K562 (cell line): Measurements from ENCODE around the gene MVP. TPM values are rescaled to one million over a fixed set of nuclear protein-coding genes. Genes with fewer than 3 reads are reported as not detected.

Experiments
- ATF4 ChIP-seq: fragments of 450-650 bp; formaldehyde crosslinking; IDR thresholded peaks from 2 replicates; pipeline ENCODE4 v1.4.0; 2022; ENCODE audit warnings: mild to moderate bottlenecking, moderate library complexity
- BCL6 ChIP-seq: fragments of 250-450 bp; sonication (Bioruptor Pico); IDR thresholded peaks from 2 replicates; pipeline ENCODE4 v1.4.0; 2020
- CBX5 ChIP-seq: IDR thresholded peaks from 2 replicates; pipeline ENCODE4 v1.6.1; 2014; ENCODE audit warnings: low read depth, borderline replicate concordance
- CXXC5 ChIP-seq: fragments of 250-450 bp; sonication (Bioruptor Pico); IDR thresholded peaks from 2 replicates; pipeline ENCODE4 v1.8.0; 2022; ENCODE audit warnings: inconsistent platforms, mild to moderate bottlenecking, moderate library complexity
- E2F6 ChIP-seq, 2 experiments: IDR thresholded peaks; 2 replicates each; pipeline ENCODE4 v1.6.1; 2011; ENCODE audit warnings: borderline replicate concordance in 1 of 2, control low read depth in 1 of 2, low read depth in 1 of 2, low read length in 1 of 2, mild to moderate bottlenecking in 1 of 2, mixed read lengths in 1 of 2, moderate library complexity in 1 of 2; ENCODE audit not compliant: insufficient read depth in 1 of 2, insufficient read length in 1 of 2, poor library complexity in 1 of 2, severe bottlenecking in 1 of 2; ENCODE audit errors: extremely low read depth in 1 of 2
- GABPB1 ChIP-seq: sonication (generic); formaldehyde crosslinking; IDR thresholded peaks from 2 replicates; pipeline ENCODE4 v1.8.0; 2022; ENCODE audit warnings: mild to moderate bottlenecking, missing genetic modification reagents
- GABPB2 ChIP-seq: fragments of 250-450 bp; sonication (Bioruptor Pico); conservative IDR thresholded peaks from 2 replicates; pipeline ENCODE4 v1.5.1; 2021; ENCODE audit warnings: mild to moderate bottlenecking
- GATA2 ChIP-seq: sonication (generic); formaldehyde crosslinking; IDR thresholded peaks from 2 replicates; pipeline ENCODE4 v1.4.0; 2020; ENCODE audit warnings: mild to moderate bottlenecking, missing genetic modification reagents
- HIVEP1 ChIP-seq: fragments of 250-450 bp; sonication (Bioruptor Pico); IDR thresholded peaks from 2 replicates; pipeline ENCODE4 v1.4.0; 2020; ENCODE audit warnings: mild to moderate bottlenecking
- MAFG ChIP-seq: fragments of 450-650 bp; conservative IDR thresholded peaks from 2 replicates; pipeline ENCODE4 v1.6.1; 2016; ENCODE audit warnings: missing genetic modification characterization, missing compliant biosample characterization
- MLLT1 ChIP-seq, 2 experiments: fragments of 450-650 bp; IDR thresholded peaks; 2 replicates each; pipeline ENCODE4 v1.6.1; 2016
- NFE2L1 ChIP-seq: fragments of 450-650 bp; IDR thresholded peaks from 2 replicates; pipeline ENCODE4 v1.6.1; 2016; ENCODE audit warnings: missing genetic modification characterization, low read depth, mild to moderate bottlenecking, missing compliant biosample characterization, moderate library complexity, borderline replicate concordance
- PHB2 ChIP-seq: fragments of 450-650 bp; IDR thresholded peaks from 2 replicates; pipeline ENCODE4 v1.6.1; 2017; ENCODE audit warnings: low read depth
- POLR2H ChIP-seq: IDR thresholded peaks from 2 replicates; pipeline ENCODE4 v1.6.1; 2016; ENCODE audit warnings: missing genetic modification characterization, low read depth, mild to moderate bottlenecking, control low read depth, missing compliant biosample characterization, moderate library complexity
- PRPF4 ChIP-seq: fragments of 200-400 bp; formaldehyde crosslinking; IDR thresholded peaks from one replicate; pipeline ENCODE4 v1.6.1; 2017; ENCODE audit warnings: low read length, low read depth, mild to moderate bottlenecking; ENCODE audit not compliant: insufficient read depth, poor library complexity, severe bottlenecking
- SMAD3 ChIP-seq: fragments of 450-650 bp; formaldehyde crosslinking; conservative IDR thresholded peaks from 2 replicates; pipeline ENCODE4 v1.4.0; 2020; ENCODE audit warnings: mild to moderate bottlenecking
- SMAD4 ChIP-seq: fragments of 250-450 bp; sonication (Bioruptor Pico); conservative IDR thresholded peaks from 2 replicates; pipeline ENCODE4 v1.8.0; 2021; ENCODE audit warnings: inconsistent platforms, mild to moderate bottlenecking, moderate library complexity
- TFAP4 ChIP-seq: sonication (generic); formaldehyde crosslinking; IDR thresholded peaks from 2 replicates; pipeline ENCODE4 v1.8.0; 2022; ENCODE audit warnings: missing genetic modification reagents, mild to moderate bottlenecking, moderate library complexity, borderline replicate concordance
- XRCC3 ChIP-seq: fragments of 450-650 bp; IDR thresholded peaks from 2 replicates; pipeline ENCODE4 v1.6.1; 2017; ENCODE audit warnings: mild to moderate bottlenecking, moderate library complexity
- ZBTB1 ChIP-seq: sonication (generic); formaldehyde crosslinking; IDR thresholded peaks from 2 replicates; pipeline ENCODE4 v1.8.1; 2023; ENCODE audit warnings: missing genetic modification reagents, low read depth, mild to moderate bottlenecking, borderline replicate concordance
- ZNF431 ChIP-seq: sonication (generic); formaldehyde crosslinking; IDR thresholded peaks from 2 replicates; pipeline ENCODE4 v1.8.0; 2022; ENCODE audit warnings: mild to moderate bottlenecking, missing genetic modification reagents
- ZNF436 ChIP-seq: fragments of 250-450, 450-650 bp; sonication (Bioruptor Pico); formaldehyde crosslinking; IDR thresholded peaks from 2 replicates; pipeline ENCODE4 v1.7.0; 2020; ENCODE audit warnings: mild to moderate bottlenecking
- ZNF644 ChIP-seq: fragments of 200-800 bp; sonication (Bioruptor generic); IDR thresholded peaks from 2 replicates; pipeline ENCODE4 v1.6.1; 2016; ENCODE audit warnings: low read depth, missing genetic modification characterization, missing compliant biosample characterization
- ZZZ3 ChIP-seq: fragments of 450-650 bp; IDR thresholded peaks from 2 replicates; pipeline ENCODE4 v1.6.1; 2016; ENCODE audit warnings: antibody characterized with exemption, mild to moderate bottlenecking, moderate library complexity
- polyA plus RNA-seq, 8 experiments: library from polyadenylated mRNA; depleted of rRNA in 4 of 8; stranded (reverse) in 5 of 8; unstranded in 3 of 8; fragments of >200 nt; fragmentation: Nextera tagmentation in 2 of 8; fragmentation: Illumina TruSeq in 1 of 8; extraction: Ambion mirVana in 2 of 8; extraction: Trizol in 1 of 8; gene quantifications; 2 replicates each; pipeline versions ENCODE4 v1.2.1 to v1.2.3, GENCODE V29; 2011 to 2014; ENCODE audit warnings: inconsistent platforms in 1 of 8, missing spikeins in 1 of 8
- total RNA-seq, 7 experiments: library from RNA; depleted of rRNA in 6 of 7; stranded (reverse); fragments of >200 nt in 6 of 7; fragmentation: Illumina TruSeq in 2 of 7; extraction: Trizol in 2 of 7; gene quantifications; 2 replicates each; pipeline versions ENCODE4 v1.2.1 to v1.2.3, GENCODE V29; 2011 to 2021; ENCODE audit warnings: low replicate concordance in 1 of 7

Gene MVP
- total and polyA plus RNA-seq, 9 of the 15 experiments (the other 6 are each of a cell fraction or from before 2014, with no cell fraction given), result 0.39 to 1.9 (median 0.76) TPM; not detected in 2

- TF ChIP-seq ZZZ3 (no peak), GABPB2 (CRISPR knock-in tag) (no peak), ZBTB1 (CRISPR knock-in tag) (peak; percentile 54; the same call in 1 of the 2 replicates), POLR2H (tag) (no peak), ZNF431 (no peak), SMAD4 (CRISPR knock-in tag) (no peak), BCL6 (no peak), TFAP4 (CRISPR knock-in tag) (peak; percentile 93), ATF4 (CRISPR knock-in tag) (no peak), GATA2 (no peak), ZNF644 (tag) (no peak), SMAD3 (no peak), GABPB1 (CRISPR knock-in tag) (peak; percentile 36), PRPF4 (no peak), E2F6 (IDR thresholded peaks at IDR 0.05; ENCODE audit: borderline replicate concordance in 1 of 2, extremely low read depth in 1 of 2, insufficient read depth in 1 of 2, insufficient read length in 1 of 2, low read depth in 1 of 2, low read length in 1 of 2, poor library complexity in 1 of 2, severe bottlenecking in 1 of 2) (peak in 1 of 2 experiments; percentile 41), CBX5 (no peak), XRCC3 (no peak), PHB2 (peak; percentile 22; the same call in 1 of the 2 replicates), MAFG (tag) (no peak), NFE2L1 (tag) (no peak), CXXC5 (CRISPR knock-in tag) (peak; percentile 79), MLLT1 (IDR thresholded peaks at IDR 0.05) (no peak), HIVEP1 (CRISPR knock-in tag) (no peak), ZNF436 (no peak)
Measured at GRCh38 chr16:29862884-29863668, 42.8 kb downstream of the MVP start, which contains the start of gene CDIPT (continued).
